HG03196 (cell line): ENCODE measurements around the gene ATAD2B.
"Not testable (repeated sequence)": the region's sequence is repeated elsewhere in the genome, so short reads cannot be mapped to it uniquely, and the experiment has no call there.

Source experiments
- ATAC-seq: cut with Tn5 transposase; IDR thresholded peaks from one replicate; pipeline ENCODE4 v1.9.1; 2021; ENCODE audit not compliant: unreplicated experiment

ATAD2B gene

DNA sequence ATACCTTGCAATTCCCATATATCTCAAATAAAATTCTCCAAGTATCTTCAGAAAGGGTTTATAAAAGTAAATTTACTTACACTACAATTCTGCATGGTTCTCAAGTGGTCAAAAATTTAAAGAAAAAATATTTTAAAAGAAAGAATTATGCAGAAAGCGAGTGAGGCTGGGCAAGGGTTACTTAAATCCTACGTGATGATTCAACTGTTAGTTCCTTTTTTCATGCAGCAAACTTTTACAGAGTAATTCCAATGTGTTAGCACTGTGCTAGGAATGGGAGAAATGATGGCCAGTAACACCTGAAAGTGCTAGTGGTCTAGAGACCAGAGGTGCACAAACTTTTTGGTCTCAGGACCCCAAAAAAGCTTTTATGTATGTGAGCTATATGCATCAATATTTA, 133.4 kb downstream of the ATAD2B start:
- ATAC-seq = no peak

DNA sequence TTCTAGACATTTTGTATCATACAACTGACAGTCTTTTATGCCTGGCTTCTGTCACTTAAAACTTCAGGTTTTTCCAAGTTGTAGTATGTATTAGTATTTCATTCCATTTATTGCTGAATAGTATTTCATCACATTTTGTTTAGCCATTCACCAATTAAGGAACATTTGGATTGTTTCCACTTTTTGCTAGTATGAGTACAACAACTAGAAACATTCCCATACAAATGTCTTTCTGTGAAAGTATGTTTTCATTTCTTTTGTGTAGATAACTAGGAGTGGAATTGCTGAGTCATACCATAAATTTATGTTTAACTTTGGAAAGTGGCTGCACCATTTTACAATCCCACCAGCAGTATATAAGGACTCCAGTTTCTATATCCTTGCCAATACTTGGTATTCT, 135.9 kb downstream of the ATAD2B start:
- ATAC-seq = no peak

DNA sequence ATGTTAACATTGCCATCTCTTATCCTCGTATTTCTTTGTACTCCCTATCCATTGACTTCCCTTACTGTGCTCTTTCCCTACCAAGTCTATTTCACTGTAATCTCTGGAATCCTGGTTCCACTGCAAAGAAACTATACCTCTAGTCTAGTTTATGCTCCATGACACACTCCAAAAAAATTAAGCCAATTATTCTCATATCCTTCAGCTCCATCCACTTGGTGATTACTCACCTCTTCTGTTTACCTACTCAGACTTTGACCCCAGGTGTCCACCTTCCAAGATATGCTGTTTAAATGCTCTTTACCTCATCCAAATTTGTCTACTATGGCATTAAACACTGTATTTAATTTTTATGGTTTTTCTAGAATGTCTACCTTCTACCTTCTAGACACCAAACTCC, 137.9 kb downstream of the ATAD2B start:
- no peak for ATAC-seq

- ATAC-seq = peak; percentile 72
Measured at GRCh38 chr2:23788100-23788499, 138.8 kb downstream of the ATAD2B start.

GRCh38 chr2:23784971-23785370, 142.0 kb downstream of the ATAD2B start:
- no peak for ATAC-seq

DNA sequence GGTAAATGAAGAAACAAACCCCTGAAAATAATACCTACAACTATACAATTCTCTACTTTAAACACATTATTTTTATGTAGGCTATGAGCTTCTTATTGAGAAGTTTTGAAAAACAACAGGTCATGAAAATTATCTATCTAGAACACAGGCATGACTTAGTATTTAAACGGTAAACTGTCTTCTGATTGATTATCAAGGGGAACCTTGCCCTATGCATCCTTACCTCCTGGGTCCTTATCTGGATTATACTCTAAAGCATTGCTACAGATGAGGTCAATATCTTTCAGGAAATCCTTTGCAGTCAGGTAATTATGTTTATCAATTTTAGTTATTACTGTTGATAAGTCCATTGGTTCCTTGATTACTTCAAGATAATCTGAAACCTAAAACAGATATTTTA, 144.3 kb downstream of the ATAD2B start:
- no peak for ATAC-seq

DNA sequence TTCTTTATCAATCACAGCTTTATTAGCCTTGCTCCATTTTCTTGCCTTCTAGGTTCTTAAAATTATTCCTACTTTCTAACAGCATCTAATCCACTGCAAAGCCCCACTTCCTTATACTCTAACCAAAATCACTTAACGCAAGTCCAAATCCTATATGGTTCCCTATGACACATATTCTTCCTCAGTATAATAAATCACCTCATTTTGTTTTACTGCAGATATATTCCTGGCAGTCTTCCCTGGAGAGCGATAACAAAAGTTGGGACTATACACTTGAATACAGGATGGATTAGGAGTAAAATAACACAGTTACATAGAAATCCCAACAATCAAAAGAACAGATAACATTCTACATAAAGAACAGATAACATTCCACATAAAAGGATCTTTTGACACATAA, 144.8 kb downstream of the ATAD2B start:
- no peak for ATAC-seq

- ATAC-seq = not testable (repeated sequence)
Measured at GRCh38 chr2:23780465-23780864, 146.5 kb downstream of the ATAD2B start.

GRCh38 chr2:23777826-23778225, 149.1 kb downstream of the ATAD2B start:
- no peak for ATAC-seq

DNA sequence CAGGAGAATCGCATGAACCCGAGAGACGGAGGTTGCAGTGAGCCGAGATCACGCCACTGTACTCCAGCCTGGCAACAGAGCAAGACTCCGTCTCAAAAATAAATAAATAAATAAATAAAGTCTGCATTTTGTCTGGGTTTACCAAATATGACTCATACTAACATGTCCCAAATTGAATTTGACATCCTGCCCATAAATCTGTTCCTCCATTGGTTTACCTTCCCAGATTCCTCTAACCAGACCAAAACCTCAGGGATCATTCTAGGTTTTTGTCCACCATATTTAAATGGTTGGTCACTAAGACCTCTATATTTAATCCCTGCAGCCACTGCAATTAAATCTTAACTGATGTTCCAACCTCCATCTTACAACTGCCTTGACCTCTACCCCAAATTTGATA, 150.9 kb downstream of the ATAD2B start:
- no peak for ATAC-seq

DNA sequence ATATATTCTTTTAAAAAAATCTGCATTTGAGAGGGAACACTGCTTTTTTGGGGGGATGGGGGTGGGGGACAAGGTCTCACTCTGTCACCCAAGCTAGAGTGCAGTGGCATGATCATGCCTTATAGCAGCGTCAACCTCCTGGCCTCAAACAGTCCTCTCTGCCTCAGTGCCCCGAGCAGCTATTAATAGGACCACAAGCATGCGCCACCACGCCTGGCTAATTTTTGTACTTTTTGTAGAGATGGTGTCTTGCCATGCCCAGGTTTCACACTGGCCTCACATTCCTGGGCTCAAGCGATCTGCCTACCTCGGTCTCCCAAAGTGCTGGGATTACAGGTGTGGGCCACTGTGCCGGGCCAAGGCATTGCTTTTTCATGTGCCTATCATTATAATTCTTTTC, 154.2 kb downstream of the ATAD2B start:
- ATAC-seq = peak; percentile 63

- ATAC-seq = no peak
Measured at GRCh38 chr2:23772056-23772455, 154.9 kb downstream of the ATAD2B start.

- no peak for ATAC-seq
Measured at GRCh38 chr2:23769364-23769763, 157.6 kb downstream of the ATAD2B start.

GRCh38 chr2:23767876-23768621, 158.9 kb downstream of the ATAD2B start:
- ATAC-seq = no peak

GRCh38 chr2:23762141-23762540, 164.8 kb downstream of the ATAD2B start:
- ATAC-seq = no peak

- no peak for ATAC-seq
Measured at GRCh38 chr2:23761638-23762037, 165.3 kb downstream of the ATAD2B start.

DNA sequence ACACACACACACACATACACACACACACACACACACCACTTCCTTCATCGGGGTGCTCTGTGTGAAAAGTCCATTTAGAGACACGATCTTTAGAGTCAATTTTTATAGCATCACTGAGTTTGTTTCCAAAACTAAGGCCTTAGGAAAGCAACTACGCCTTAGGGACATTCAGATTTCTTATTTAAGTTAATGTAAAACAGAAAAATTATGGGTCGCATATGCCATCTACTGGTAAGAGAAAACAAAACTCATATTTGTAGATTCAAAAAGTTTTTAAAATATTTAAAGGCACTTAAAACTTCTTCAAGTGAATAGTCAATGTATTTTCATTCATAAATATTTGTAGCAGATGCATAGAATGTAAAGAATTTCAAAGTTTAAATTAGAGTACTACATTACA, 166.2 kb downstream of the ATAD2B start:
- no peak for ATAC-seq

GRCh38 chr2:23757686-23758433, 169.1 kb downstream of the ATAD2B start:
- ATAC-seq = no peak

DNA sequence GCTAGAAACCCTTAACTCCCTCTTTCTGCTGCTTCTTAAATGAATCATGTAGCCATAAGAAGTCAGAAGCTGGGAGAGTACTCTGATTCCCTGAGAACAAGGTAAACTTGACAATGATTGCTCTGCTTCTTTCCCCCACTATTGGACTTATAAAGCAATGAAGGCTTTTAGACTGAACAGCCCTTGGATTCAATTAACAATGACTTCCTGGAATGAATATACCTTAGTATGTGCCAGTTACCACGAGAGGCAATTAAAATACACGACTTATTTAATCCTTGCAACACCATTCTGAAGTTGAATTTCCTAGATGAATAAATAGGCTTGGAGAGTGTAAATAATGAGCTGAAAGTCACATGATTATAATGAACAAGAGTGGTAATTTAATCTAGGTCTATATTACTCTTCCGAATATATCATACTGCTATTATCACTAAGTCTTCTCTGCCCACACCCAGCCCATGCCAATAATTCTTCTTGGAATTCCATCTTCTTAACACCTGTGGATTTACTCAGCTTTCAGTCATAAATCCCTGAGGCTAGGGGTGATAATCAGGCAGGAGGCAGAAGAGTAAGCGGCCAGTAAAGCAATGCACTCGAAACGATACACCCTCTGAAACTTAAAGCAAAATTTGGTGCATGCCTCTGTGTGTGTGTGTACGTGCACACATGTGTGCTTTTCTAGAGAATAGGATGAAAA, 170.2 kb downstream of the ATAD2B start:
- ATAC-seq = no peak

DNA sequence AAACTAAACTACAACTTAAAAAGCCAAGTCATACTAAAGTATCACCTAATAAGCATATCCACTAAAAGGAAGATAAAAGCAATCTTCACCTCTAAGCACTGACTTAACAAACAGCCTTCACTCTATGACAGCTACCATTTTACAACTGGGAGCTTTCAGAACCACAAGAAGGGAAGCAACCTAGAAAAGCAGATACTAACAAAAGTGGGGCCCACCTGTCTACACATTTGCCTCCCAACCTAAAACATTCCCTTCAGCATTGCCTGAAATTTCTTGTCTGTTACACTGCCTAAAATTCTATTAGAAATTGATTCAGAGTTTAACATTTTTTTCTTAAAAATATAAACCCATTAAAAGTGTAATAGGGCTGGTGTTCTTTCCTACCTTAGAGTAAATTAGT, 172.0 kb downstream of the ATAD2B start:
- no peak for ATAC-seq

GRCh38 chr2:23753291-23754010, 173.5 kb downstream of the ATAD2B start:
- ATAC-seq = no peak
